ENCODE data around the gene TMEM74B.
"Not testable (repeated sequence)": the region's sequence is repeated elsewhere in the genome, so short reads cannot be mapped to it uniquely, and the experiment has no call there.

DNA sequence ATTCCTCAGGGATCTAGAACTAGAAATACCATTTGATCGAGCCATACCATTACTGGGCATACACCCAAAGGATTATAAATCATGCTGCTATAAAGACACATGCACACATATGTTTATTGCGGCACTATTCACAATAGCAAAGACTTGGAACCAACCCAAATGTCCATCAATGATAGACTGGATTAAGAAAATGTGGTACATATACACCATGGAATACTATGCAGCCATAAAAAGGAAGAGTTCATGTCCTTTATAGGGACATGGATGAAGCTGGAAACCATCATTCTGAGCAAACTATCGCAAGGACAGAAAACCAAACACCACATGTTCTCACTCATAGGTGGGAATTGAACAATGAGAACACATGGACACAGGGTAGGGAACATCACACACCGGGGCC lies 38.0 kb upstream of the TMEM74B start:
- not testable (repeated sequence) for TF ChIP-seq EZH2phosphoT487 (IDR thresholded peaks at IDR 0.05; ENCODE audit: borderline replicate concordance, low read length); EZH2 (IDR thresholded peaks at IDR 0.05; ENCODE audit: low read length, unreplicated experiment)

Data from PC-3 (cell line).